C4-2B (cell line): Measurements from ENCODE around the gene SELPLG.

Experiments used
- H3K27ac ChIP-seq: fragments of 450-650 bp; 2 replicates; pipeline ENCODE4 v1.5.1; 2017
- ZFX ChIP-seq: fragments of 450-650 bp; IDR thresholded peaks from 2 replicates; pipeline ENCODE4 v1.6.1; 2017
- TF ChIP-seq, protein P1 (sequence below): fragments of 450-650 bp; conservative IDR thresholded peaks from 2 replicates; pipeline ENCODE4 v1.5.1; 2017; ENCODE audit warnings: mild to moderate bottlenecking

Gene SELPLG

DNA sequence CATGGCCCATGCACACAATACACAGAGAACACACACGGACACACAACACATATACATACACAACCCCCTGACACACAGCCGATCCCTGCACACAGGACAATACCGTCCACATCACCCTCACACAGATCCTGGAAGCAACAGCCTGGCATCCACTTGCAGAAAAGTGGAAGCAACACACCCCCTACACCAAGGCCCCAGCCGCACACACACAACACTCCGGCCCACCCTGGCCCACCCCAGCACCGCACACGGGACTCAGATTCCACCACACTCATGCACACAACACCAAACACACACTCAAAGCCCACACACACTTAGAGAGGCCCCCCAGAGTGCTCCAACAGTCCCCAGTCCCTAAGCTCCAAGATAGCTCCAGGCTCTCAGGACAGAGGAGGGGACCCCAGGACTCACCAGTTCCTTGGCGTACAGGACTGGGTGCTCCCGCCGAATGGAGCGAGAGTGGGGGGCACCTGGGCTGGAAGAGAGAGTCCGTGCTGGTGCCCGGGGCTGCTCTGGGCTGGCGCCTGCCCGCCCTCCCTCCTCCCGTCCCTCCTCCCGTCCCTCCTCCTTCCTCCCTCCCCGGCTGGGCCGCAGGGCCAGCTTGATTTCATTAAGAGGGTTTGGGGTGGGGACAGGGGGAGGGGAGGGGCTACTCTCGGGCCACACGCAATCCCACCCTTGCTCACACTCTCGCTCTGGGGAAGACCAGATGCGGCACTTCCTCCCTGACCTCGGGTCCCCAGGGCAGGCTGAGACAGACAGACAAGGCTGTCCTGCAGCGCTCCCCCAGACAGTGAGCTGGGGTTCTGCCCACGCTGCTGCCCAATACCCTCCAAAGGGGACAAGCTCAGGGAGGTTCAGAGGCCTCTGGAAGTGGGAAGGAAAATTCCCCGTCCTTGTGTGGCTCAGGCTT lies 35.9 kb downstream of the SELPLG start, which contains the start of gene TMEM119:
TMEM119 (minus strand) TSS at position 526 of the 913 bp plus-strand sequence. CDS start 5,701 bp downstream, outside the sequence.
- TF ChIP-seq, protein P1, sequence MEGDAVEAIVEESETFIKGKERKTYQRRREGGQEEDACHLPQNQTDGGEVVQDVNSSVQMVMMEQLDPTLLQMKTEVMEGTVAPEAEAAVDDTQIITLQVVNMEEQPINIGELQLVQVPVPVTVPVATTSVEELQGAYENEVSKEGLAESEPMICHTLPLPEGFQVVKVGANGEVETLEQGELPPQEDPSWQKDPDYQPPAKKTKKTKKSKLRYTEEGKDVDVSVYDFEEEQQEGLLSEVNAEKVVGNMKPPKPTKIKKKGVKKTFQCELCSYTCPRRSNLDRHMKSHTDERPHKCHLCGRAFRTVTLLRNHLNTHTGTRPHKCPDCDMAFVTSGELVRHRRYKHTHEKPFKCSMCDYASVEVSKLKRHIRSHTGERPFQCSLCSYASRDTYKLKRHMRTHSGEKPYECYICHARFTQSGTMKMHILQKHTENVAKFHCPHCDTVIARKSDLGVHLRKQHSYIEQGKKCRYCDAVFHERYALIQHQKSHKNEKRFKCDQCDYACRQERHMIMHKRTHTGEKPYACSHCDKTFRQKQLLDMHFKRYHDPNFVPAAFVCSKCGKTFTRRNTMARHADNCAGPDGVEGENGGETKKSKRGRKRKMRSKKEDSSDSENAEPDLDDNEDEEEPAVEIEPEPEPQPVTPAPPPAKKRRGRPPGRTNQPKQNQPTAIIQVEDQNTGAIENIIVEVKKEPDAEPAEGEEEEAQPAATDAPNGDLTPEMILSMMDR, result no peak
- TF ChIP-seq ZFX, result no peak
- H3K27ac ChIP-seq, result no peak within 1 kb of the TSS

DNA sequence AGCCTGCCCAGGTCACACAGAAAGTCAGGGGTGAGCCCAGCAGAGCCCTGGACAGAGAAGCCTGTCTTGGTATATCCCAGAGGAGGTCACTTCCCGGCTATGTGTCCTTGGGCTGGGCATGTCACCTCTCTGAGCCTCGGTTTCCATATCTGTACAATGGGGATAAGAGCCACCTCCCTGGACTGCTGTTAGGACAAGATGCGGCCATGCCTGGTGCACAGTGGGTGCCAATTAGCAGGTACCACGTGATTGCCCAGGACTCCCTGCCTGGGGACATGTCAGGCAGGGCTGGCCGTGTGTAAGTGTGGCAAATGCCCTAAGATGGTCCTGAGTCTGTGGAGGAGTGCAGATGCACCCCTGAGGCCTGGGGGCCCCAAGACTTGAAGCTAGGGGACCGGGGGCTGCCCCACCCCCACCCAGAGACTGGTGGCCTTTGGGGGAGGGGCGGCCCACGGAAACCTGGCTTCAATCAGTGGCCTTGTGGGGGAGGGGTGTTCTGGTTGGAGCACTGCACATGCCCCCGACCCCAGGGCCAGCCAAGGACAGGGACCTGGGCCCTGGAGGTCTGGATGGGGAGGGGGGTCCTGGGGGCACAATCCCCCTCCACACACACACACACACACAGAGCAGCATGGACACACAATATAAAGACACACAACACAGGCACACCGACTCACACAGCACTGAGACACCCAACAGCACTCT lies 36.7 kb downstream of the SELPLG start:
- no peak for TF ChIP-seq ZFX
- TF ChIP-seq, protein P1, result no peak
- H3K27ac ChIP-seq, result no peak overlapping the region

DNA sequence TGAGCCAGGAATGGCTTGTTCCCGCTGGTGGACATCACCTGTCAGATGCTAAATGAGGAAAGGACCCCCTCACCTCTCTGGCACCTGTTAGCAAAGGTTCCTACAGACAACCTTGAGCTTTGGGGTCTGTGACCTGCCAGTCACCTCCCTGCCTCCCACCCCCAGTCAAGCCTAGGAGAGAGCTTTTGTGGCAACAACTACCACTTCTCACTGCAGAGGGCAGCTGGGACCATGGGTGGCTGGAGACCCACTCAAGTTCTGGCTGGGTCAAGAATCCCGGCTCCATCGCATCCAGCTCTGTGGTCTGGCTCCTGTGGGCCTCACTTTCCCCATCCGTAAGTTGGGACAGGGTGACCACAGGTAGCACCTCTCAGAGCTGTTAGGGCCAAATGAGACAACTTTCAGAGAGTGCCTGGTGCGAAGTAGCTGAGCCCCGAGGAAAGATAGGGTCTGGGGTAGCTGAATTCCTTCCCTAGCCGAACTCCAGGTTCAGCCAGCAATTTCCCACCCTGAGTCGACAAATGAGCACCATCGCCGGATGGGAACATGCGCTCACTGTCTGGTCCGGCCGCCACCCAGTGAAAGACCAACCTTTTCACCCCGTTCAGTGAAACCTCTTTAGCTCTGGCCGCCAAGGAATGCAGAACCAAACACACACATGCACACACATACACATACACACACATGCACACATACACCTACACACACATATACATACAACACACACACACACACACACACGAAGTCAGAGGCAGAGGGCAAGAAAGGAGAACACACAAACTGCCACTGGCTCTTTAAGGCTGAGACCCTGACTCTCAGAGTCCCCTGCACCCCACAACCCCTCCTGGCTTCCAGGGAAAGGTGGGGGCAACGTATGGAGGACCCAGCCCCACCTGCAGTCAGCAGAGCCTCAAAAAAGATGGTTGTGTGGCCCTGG lies 37.7 kb downstream of the SELPLG start:
- no peak overlapping the region for H3K27ac ChIP-seq
- TF ChIP-seq, protein P1, result no peak
- TF ChIP-seq ZFX, result no peak

DNA sequence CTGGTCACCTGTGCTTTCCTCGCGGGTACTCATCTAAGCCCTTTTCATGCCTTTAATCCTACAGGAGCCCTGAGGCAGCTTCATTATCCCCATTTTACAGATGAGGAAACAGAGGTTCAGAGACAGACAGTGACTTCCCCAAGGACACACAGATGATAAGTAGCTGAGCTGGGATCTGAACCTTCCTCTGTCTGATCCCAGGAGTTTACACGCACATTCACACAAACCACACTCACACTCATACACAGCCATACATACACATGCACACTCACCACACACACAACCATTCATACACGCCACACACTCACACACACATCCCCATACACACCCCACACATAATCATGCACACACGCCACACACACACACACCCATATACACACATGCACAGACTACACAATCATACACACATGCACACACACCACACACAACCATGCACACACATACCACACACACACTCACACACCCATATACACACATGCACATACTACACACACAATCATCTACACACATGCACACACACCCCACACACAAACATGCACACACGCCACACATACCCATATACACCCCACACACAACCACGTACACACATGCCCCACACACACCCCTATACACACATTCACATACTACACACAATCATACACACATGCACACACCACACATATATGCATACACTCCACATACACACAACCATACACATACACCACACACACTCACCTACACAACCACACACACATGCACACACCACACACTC lies 38.6 kb downstream of the SELPLG start:
- H3K27ac ChIP-seq, result no peak overlapping the region
- TF ChIP-seq, protein P1, result no peak
- TF ChIP-seq ZFX, result no peak

DNA sequence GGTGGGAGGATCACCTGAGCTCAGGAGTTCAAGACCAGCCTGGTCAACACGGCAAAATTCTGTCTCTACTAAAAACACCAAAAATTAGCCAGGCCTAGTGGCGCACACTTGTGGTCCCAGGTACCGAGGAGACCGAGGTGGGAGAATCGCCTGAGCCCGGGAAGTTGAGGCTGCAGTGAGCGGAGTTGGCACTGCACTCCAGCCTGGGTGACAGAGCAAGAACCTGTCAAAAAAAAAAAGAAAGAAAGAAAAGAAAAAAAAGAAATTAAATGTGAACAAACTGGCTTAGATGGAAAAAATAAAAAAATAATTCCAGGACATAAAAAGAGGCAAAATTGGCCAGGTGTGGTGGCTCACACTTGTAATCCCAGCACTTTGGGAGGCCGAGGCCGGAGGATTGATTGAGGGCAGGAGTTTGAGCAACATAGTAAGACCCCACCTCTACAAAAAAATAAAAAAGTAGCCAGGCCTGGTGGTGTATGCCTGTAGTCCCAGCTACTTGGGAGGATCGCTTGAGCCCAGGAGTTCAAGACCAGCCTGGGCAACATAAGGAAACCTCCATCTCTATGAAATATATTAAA lies 39.3 kb downstream of the SELPLG start:
- H3K27ac ChIP-seq, result no peak overlapping the region

More for the DNA sequence above, 39.3 kb downstream of the SELPLG start:
- TF ChIP-seq ZFX, result no peak
- TF ChIP-seq, protein P1, result no peak
